ENCODE measurements around the gene DPYSL5.

- TF ChIP-seq CTCF (IDR thresholded peaks at IDR 0.05; ENCODE audit: insufficient read depth, low read depth, low read length) (no peak), EZH2 (IDR thresholded peaks at IDR 0.05; ENCODE audit: insufficient read depth, low read length) (peak; percentile 81)
Observed at GRCh38 chr2:26850000-26850431, 2.1 kb downstream of the DPYSL5 start.

All from astrocyte (in vitro differentiated cells and primary cell).